Naive thymus-derived CD4-positive, alpha-beta T cell (primary cell): Measurements from ENCODE around the gene TNFSF9. TPM values are rescaled to one million over a fixed set of nuclear protein-coding genes. Genes with fewer than 3 reads are reported as not detected.
A peak's percentile ranks its signal among the peaks of the same experiment; 100 is the strongest.
"Not testable (repeated sequence)": the region's sequence is repeated elsewhere in the genome, so short reads cannot be mapped to it uniquely, and the experiment has no call there.

Experiments used
- ATAC-seq: fragments of 150-1000 bp; cut with Tn5 transposase; 2 replicates; pipeline ENCODE4 v1.10.0; 2021; ENCODE audit warnings: mild to moderate bottlenecking, moderate library complexity
- CTCF ChIA-PET: fragments of 350-600 bp; sonication (Branson Sonifier 250); formaldehyde crosslinking; loops from one replicate; lab custom pipeline; 2021; ENCODE audit warnings: antibody characterized with exemption; lab: Charles Lee
- POLR2A ChIA-PET: fragments of 350-600 bp; sonication (Branson Sonifier 250); formaldehyde crosslinking; loops from one replicate; lab custom pipeline; 2021; ENCODE audit warnings: antibody characterized with exemption, inconsistent platforms; lab: Charles Lee
- DNase-seq, 9 donors: peaks; one replicate each; pipeline versions ENCODE4 v3.0.0 to v3.0.0-alpha.2; 2020 to 2022; ENCODE audit warnings: mixed read lengths in 1 of 9
- H3K27ac ChIP-seq: one replicate; pipeline ENCODE4 v1.7.0; 2013; ENCODE audit warnings: mild to moderate bottlenecking, low read depth, low read length, moderate library complexity
- H3K27me3 ChIP-seq, 2 donors: one replicate each; pipeline ENCODE4 v1.7.0; 2013; ENCODE audit warnings: low read length in 2 of 2, mild to moderate bottlenecking in 2 of 2, moderate library complexity in 2 of 2; ENCODE audit not compliant: control insufficient read depth in 2 of 2, insufficient read depth in 2 of 2
- H3K36me3 ChIP-seq, 3 experiments: 1 replicate in 2 of 3; 2 replicates in 1 of 3; pipeline ENCODE4 v1.7.0; 2013; ENCODE audit warnings: low read length in 3 of 3, mild to moderate bottlenecking in 3 of 3, moderate library complexity in 1 of 3; ENCODE audit not compliant: insufficient read depth in 3 of 3, control insufficient read depth in 2 of 3
- H3K4me1 ChIP-seq, 2 donors: one replicate each; pipeline ENCODE4 v1.7.0; 2013; ENCODE audit warnings: low read length in 2 of 2, mild to moderate bottlenecking in 2 of 2, moderate library complexity in 1 of 2; ENCODE audit not compliant: control insufficient read depth in 2 of 2, insufficient read depth in 2 of 2
- H3K4me3 ChIP-seq: 2 replicates; pipeline ENCODE4 v1.7.0; 2013; ENCODE audit warnings: mild to moderate bottlenecking, low read length
- H3K9me3 ChIP-seq, 3 experiments: 1 replicate in 2 of 3; 2 replicates in 1 of 3; pipeline ENCODE4 v1.7.0; 2013; ENCODE audit warnings: low read length in 3 of 3; ENCODE audit not compliant: control insufficient read depth in 2 of 3
- H3K27ac Mint-ChIP-seq, 9 donors: one replicate each; pipeline ENCODE4 v1.8.0; 2020 to 2022; ENCODE audit warnings: mixed read lengths in 9 of 9, mild to moderate bottlenecking in 8 of 9, moderate library complexity in 5 of 9, inconsistent platforms in 2 of 9
- H3K27me3 Mint-ChIP-seq, 5 donors: one replicate each; pipeline ENCODE4 v1.8.0; 2021 to 2022; ENCODE audit warnings: mixed read lengths in 5 of 5, mild to moderate bottlenecking in 1 of 5
- H3K36me3 Mint-ChIP-seq, 5 donors: one replicate each; pipeline ENCODE4 v1.8.0; 2020 to 2022; ENCODE audit warnings: mixed read lengths in 5 of 5, mild to moderate bottlenecking in 3 of 5, inconsistent platforms in 1 of 5
- H3K4me1 Mint-ChIP-seq, 7 donors: one replicate each; pipeline ENCODE4 v1.8.0; 2020 to 2022; ENCODE audit warnings: mixed read lengths in 7 of 7, mild to moderate bottlenecking in 3 of 7, inconsistent platforms in 1 of 7
- H3K4me3 Mint-ChIP-seq, 10 donors: one replicate each; pipeline ENCODE4 v1.8.0; 2020 to 2022; ENCODE audit warnings: mild to moderate bottlenecking in 10 of 10, mixed read lengths in 10 of 10, moderate library complexity in 6 of 10, inconsistent platforms in 2 of 10
- H3K9me3 Mint-ChIP-seq, 11 donors: one replicate each; pipeline ENCODE4 v1.8.0; 2020 to 2022; ENCODE audit warnings: mixed read lengths in 11 of 11, mild to moderate bottlenecking in 4 of 11, inconsistent platforms in 1 of 11, moderate library complexity in 1 of 11
- intact Hi-C, 2 donors: fragments of 100-400 bp; cut with micrococcal nuclease; formaldehyde crosslinking; loops; one replicate each; pipeline ENCODE4 v1.15.1; 2023
- polyA plus RNA-seq, 2 donors: library from polyadenylated mRNA; unstranded; fragments of 300-500 nt; fragmentation: Illumina TruSeq; gene quantifications; one replicate each; pipeline ENCODE4 v1.2.3, GENCODE V29; 2021
- total RNA-seq, 6 experiments: library from RNA in 5 of 6; stranded (reverse) in 5 of 6; gene quantifications; 1 replicate in 5 of 6; 2 replicates in 1 of 6; pipeline ENCODE4 v1.2.3 and lab custom pipeline; 2021 to 2026

Gene TNFSF9
- total and polyA plus RNA-seq, 7 experiments from 2014 or later: 0.38 to 3.9 (median 3.0) TPM; not detected in 3

GRCh38 chr19:6562437-6562836 is 31.6 kb downstream of the TNFSF9 start:
- H3K4me1 Mint-ChIP-seq, H3K4me3 ChIP-seq, H3K27me3 ChIP-seq, H3K36me3 ChIP-seq, H3K27ac Mint-ChIP-seq, CTCF ChIA-PET, H3K4me1 ChIP-seq, POLR2A ChIA-PET, H3K27ac ChIP-seq, DNase-seq, H3K4me3 Mint-ChIP-seq, H3K9me3 ChIP-seq, H3K36me3 Mint-ChIP-seq, ATAC-seq, intact Hi-C loops: not testable (repeated sequence)
- H3K9me3 Mint-ChIP-seq: peaks cover 2 to 21% (median 9%) of the 10 kb centered on the region in 11 donors
- H3K27me3 Mint-ChIP-seq: peaks cover 7 to 19% (median 14%) of the 10 kb centered on the region in 5 donors

DNA sequence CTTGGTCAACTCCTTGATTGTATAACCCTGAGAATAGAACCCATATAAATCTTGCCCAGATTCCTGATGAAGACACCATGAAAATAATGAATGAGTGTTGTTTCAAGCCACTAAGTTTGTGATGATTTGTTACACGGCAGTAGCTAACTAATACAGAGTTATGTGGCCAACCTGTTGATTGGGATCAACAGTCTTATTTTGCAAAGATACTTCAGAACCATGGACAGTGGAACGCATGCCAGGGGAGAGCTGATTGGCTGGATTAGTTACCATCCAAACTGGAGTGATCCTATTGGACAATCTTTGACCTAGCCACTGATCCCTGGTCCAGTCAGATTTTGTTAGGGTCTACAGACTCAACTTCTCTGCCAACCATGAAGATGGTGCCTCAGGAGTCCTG is 33.6 kb downstream of the TNFSF9 start:
- Histone ChIP-seq H3K4me3 (no peak overlapping the region), H3K36me3 (no peaks in the 10 kb centered on the region), H3K27me3 (no peaks in the 10 kb centered on the region), H3K9me3 (no peaks in the 10 kb centered on the region), H3K27ac (no peak overlapping the region), H3K4me1 (no peaks in the 10 kb centered on the region)
- ATAC-seq (no peak), DNase-seq (peak in 1 of 9 donors; percentile 23)
- intact Hi-C loops: no loop called here
- Mint-ChIP-seq H3K4me1 (peaks cover 0 to 3% (median 0%) of the 10 kb centered on the region in 7 donors), H3K4me3 (no peak overlapping the region), H3K36me3 (peaks cover 0 to 4% (median 0%) of the 10 kb centered on the region in 5 donors), H3K27me3 (peaks cover 12 to 24% (median 14%) of the 10 kb centered on the region in 5 donors), H3K27ac (peak overlapping the region in 1 of 9 donors; percentile 28), H3K9me3 (peaks cover 2 to 21% (median 9%) of the 10 kb centered on the region in 11 donors)
- CTCF ChIA-PET: no interaction called here
- POLR2A ChIA-PET: no interaction called here

DNA sequence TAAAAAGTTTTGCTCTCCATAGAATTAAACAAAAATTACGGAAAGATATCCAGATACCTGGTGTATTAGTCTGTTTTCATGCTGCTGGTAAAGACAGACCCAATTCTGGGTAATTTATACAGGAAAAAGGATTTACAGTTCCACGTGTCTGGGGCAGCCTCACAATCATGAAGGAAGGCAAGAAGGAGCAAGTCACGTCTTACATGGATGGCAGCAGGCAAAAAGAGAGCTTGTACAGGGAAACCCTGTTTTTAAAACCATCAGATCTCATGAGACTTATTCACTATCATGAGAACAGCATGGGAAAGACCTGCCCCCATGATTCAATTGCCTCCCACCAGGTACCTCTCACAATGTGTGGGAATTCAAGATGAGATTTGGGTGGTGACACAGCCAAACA is 35.9 kb downstream of the TNFSF9 start:
- H3K36me3 Mint-ChIP-seq, H3K4me3 ChIP-seq, CTCF ChIA-PET, H3K36me3 ChIP-seq, H3K27me3 ChIP-seq, ATAC-seq, DNase-seq, H3K4me3 Mint-ChIP-seq, H3K27ac Mint-ChIP-seq, POLR2A ChIA-PET, H3K27ac ChIP-seq, H3K4me1 ChIP-seq, H3K9me3 ChIP-seq, intact Hi-C loops, H3K4me1 Mint-ChIP-seq: not testable (repeated sequence)
- Mint-ChIP-seq H3K9me3 (peaks cover 6 to 28% (median 14%) of the 10 kb centered on the region in 11 donors), H3K27me3 (peaks cover 19 to 35% (median 27%) of the 10 kb centered on the region in 5 donors)

GRCh38 chr19:6568010-6568526 is 37.2 kb downstream of the TNFSF9 start:
- Histone ChIP-seq H3K36me3 (no peaks in the 10 kb centered on the region), H3K9me3 (no peaks in the 10 kb centered on the region), H3K27me3 (no peaks in the 10 kb centered on the region), H3K27ac (no peak overlapping the region), H3K4me1 (no peaks in the 10 kb centered on the region), H3K4me3 (no peak overlapping the region)
- ChIA-PET CTCF (no interaction called here), POLR2A (no interaction called here)
- ATAC-seq: no peak
- DNase-seq: no peak
- Mint-ChIP-seq H3K4me1 (peaks cover 0 to 3% (median 0%) of the 10 kb centered on the region in 7 donors), H3K27ac (peak overlapping the region in 1 of 9 donors; percentile 38), H3K36me3 (peaks cover 0 to 6% (median 0%) of the 10 kb centered on the region in 5 donors), H3K27me3 (peaks cover 11 to 34% (median 22%) of the 10 kb centered on the region in 5 donors), H3K4me3 (no peak overlapping the region), H3K9me3 (peaks cover 7 to 32% (median 14%) of the 10 kb centered on the region in 11 donors)
- intact Hi-C loops: no loop called here

DNA sequence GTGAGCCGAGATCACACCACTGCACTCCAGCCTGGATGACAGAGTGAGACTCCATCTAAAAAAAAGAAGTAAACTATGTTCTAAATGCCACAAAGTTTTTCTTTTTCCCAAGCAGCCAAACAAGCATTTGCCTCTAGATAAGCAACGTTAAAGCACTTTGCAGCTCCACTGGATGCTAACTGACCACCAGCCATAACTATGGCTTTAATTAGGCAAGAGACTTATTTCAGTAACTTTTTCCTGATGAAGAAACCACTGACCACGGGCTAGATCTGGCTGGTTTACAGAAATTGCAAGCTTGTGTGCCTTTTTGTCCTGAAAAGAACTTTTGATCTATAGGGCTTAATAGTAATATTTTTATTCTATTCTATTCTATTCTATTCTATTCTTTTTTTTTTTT is 38.0 kb downstream of the TNFSF9 start:
- Mint-ChIP-seq H3K36me3 (peaks cover 0 to 6% (median 0%) of the 10 kb centered on the region in 5 donors), H3K4me3 (no peak overlapping the region), H3K9me3 (peaks cover 7 to 32% (median 14%) of the 10 kb centered on the region in 11 donors), H3K4me1 (peaks cover 0 to 3% (median 0%) of the 10 kb centered on the region in 7 donors), H3K27ac (no peak overlapping the region), H3K27me3 (peaks cover 11 to 34% (median 22%) of the 10 kb centered on the region in 5 donors)
- ChIA-PET CTCF (no interaction called here), POLR2A (no interaction called here)
- no peaks in the 10 kb centered on the region for H3K9me3 ChIP-seq
- ATAC-seq (no peak), DNase-seq (no peak)
- no peaks in the 10 kb centered on the region for H3K4me1 ChIP-seq
- no peaks in the 10 kb centered on the region for H3K36me3 ChIP-seq
- no peaks in the 10 kb centered on the region for H3K27me3 ChIP-seq
- intact Hi-C loops: no loop called here
- no peak overlapping the region for H3K27ac ChIP-seq
- H3K4me3 ChIP-seq: no peak overlapping the region

GRCh38 chr19:6570764-6571163 is 39.9 kb downstream of the TNFSF9 start:
- peaks cover 0 to 3% (median 0%) of the 10 kb centered on the region in 7 donors for H3K4me1 Mint-ChIP-seq
- H3K4me3 Mint-ChIP-seq: no peak overlapping the region
- no peaks in the 10 kb centered on the region for H3K4me1 ChIP-seq
- H3K27me3 Mint-ChIP-seq: peaks cover 5 to 26% (median 19%) of the 10 kb centered on the region in 5 donors
- POLR2A ChIA-PET: interaction anchor here (0.6 kb wide), 1 partner anchor 251 kb away, joined by 3 read pairs; no protein-coding TSS in a partner anchor
- no peak overlapping the region for H3K4me3 ChIP-seq
- intact Hi-C loops: no loop called here
- peaks cover 2 to 17% (median 6%) of the 10 kb centered on the region in 11 donors for H3K9me3 Mint-ChIP-seq
- ATAC-seq (no peak), DNase-seq (no peak)
- H3K36me3 Mint-ChIP-seq: peaks cover 0 to 1% (median 0%) of the 10 kb centered on the region in 5 donors
- H3K27ac ChIP-seq: no peak overlapping the region
- H3K27me3 ChIP-seq: no peaks in the 10 kb centered on the region
- no peak overlapping the region for H3K27ac Mint-ChIP-seq
- CTCF ChIA-PET: no interaction called here
- H3K36me3 ChIP-seq: no peaks in the 10 kb centered on the region
- H3K9me3 ChIP-seq: no peaks in the 10 kb centered on the region

DNA sequence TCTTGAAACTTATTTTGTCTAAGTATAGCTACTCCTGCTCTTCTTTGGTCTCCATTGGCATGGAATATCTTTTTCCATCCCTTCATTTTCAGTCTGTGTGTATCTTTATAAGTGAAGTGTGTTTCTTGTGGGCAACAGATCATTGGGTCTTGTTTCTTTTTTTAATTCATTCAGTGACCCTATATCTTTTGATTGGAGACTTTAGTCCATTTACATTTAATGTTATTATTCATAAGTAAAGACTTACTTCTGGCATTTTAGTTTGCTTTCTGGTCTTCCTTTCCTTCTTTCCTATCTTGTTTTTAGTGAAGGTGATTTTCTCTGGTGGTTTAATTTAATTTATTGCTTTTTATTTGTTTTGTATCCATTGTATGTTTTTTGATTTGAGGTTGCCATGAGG is 40.3 kb downstream of the TNFSF9 start:
- intact Hi-C loops: no loop called here
- Mint-ChIP-seq H3K9me3 (peaks cover 2 to 17% (median 6%) of the 10 kb centered on the region in 11 donors), H3K4me3 (no peak overlapping the region), H3K4me1 (peaks cover 0 to 3% (median 0%) of the 10 kb centered on the region in 7 donors), H3K36me3 (peaks cover 0 to 1% (median 0%) of the 10 kb centered on the region in 5 donors), H3K27ac (no peak overlapping the region), H3K27me3 (peaks cover 5 to 26% (median 19%) of the 10 kb centered on the region in 5 donors)
- Histone ChIP-seq H3K9me3 (no peaks in the 10 kb centered on the region), H3K36me3 (no peaks in the 10 kb centered on the region), H3K4me1 (no peaks in the 10 kb centered on the region), H3K27ac (no peak overlapping the region), H3K4me3 (no peak overlapping the region), H3K27me3 (no peaks in the 10 kb centered on the region)
- ChIA-PET CTCF (no interaction called here), POLR2A (no interaction called here)
- DNase-seq: no peak
- ATAC-seq: no peak
